KBM-7 (cell line): Measurements from ENCODE around the gene ZNF77.
A peak's percentile ranks its signal among the peaks of the same experiment; 100 is the strongest.
"Not testable (repeated sequence)": the region's sequence is repeated elsewhere in the genome, so short reads cannot be mapped to it uniquely, and the experiment has no call there.

Experiments used
- DNase-seq: peaks from one replicate; pipeline ENCODE4 v3.0.0-alpha.2; 2015
- in situ Hi-C: fragments of 300-500 bp; cut with MboI; formaldehyde crosslinking; loops from 2 replicates; pipeline ENCODE4 v1.14.3; 2020; ENCODE audit warnings: low sequenced_read_pairs, low pct_unique_long_range_greater_than_20kb, mixed read lengths

Gene ZNF77

GRCh38 chr19:2944775-2945574 is at the start of gene ZNF77:
Gene ZNF77 (minus strand): TSS chr19:2944971. CDS start chr19:2944840, 131 bp downstream.
- DNase-seq: peak; percentile 98
- in situ Hi-C loops: no loop called here

- in situ Hi-C loops: no loop called here
Measured at GRCh38 chr19:2993579-2993978, 48.8 kb upstream of the ZNF77 start.

GRCh38 chr19:2992958-2993357 is 48.2 kb upstream of the ZNF77 start:
- in situ Hi-C loops: no loop called here
- DNase-seq: no peak

More at GRCh38 chr19:2993579-2993978, 48.8 kb upstream of the ZNF77 start:
- no peak for DNase-seq

- DNase-seq, in situ Hi-C loops: not testable (repeated sequence)
Measured at GRCh38 chr19:2992333-2992732, 47.6 kb upstream of the ZNF77 start.

GRCh38 chr19:2989236-2989946 is 44.6 kb upstream of the ZNF77 start:
- no peak for DNase-seq
- in situ Hi-C loops: no loop called here

GRCh38 chr19:2988568-2988967 is 43.8 kb upstream of the ZNF77 start:
- in situ Hi-C loops: no loop called here
- no peak for DNase-seq

GRCh38 chr19:2987797-2988196 is 43.0 kb upstream of the ZNF77 start:
- DNase-seq: no peak

GRCh38 chr19:2986951-2987524 is 42.3 kb upstream of the ZNF77 start:
- no peak for DNase-seq
- in situ Hi-C loops: no loop called here

More at GRCh38 chr19:2987797-2988196, 43.0 kb upstream of the ZNF77 start:
- in situ Hi-C loops: no loop called here

GRCh38 chr19:2984215-2984528 is 39.4 kb upstream of the ZNF77 start:
- no peak for DNase-seq

GRCh38 chr19:2983351-2984214 is 38.8 kb upstream of the ZNF77 start:
- no peak for DNase-seq
- in situ Hi-C loops: no loop called here

More at GRCh38 chr19:2984215-2984528, 39.4 kb upstream of the ZNF77 start:
- in situ Hi-C loops: no loop called here

- DNase-seq: no peak
- in situ Hi-C loops: no loop called here
Measured at GRCh38 chr19:2982983-2983350, 38.2 kb upstream of the ZNF77 start.

GRCh38 chr19:2982561-2982960 is 37.8 kb upstream of the ZNF77 start:
- in situ Hi-C loops: no loop called here
- no peak for DNase-seq

GRCh38 chr19:2981898-2982297 is 37.1 kb upstream of the ZNF77 start:
- no peak for DNase-seq

GRCh38 chr19:2978772-2979171 is 34.0 kb upstream of the ZNF77 start:
- DNase-seq: no peak
- in situ Hi-C loops: no loop called here

More at GRCh38 chr19:2981898-2982297, 37.1 kb upstream of the ZNF77 start:
- in situ Hi-C loops: no loop called here

- in situ Hi-C loops: no loop called here
- DNase-seq: no peak
Measured at GRCh38 chr19:2978166-2978767, 33.5 kb upstream of the ZNF77 start.

GRCh38 chr19:2977746-2978138 is 33.0 kb upstream of the ZNF77 start:
- DNase-seq: peak; percentile 20
- in situ Hi-C loops: no loop called here

- peak; percentile 95 for DNase-seq
- in situ Hi-C loops: no loop called here
Measured at GRCh38 chr19:2977001-2977745, 32.4 kb upstream of the ZNF77 start, which contains the start of gene TLE6. Gene TLE6 (plus strand): TSS chr19:2977564. CDS start chr19:2978234, 670 bp downstream.

- in situ Hi-C loops: no loop called here
Measured at GRCh38 chr19:2976609-2977000, 31.8 kb upstream of the ZNF77 start.

More at GRCh38 chr19:2976609-2977000, 31.8 kb upstream of the ZNF77 start:
- no peak for DNase-seq
